ENCODE results near the gene ATP13A4.
A peak's percentile ranks its signal among the peaks of the same experiment; 100 is the strongest.
"Not testable (repeated sequence)": the region's sequence is repeated elsewhere in the genome, so short reads cannot be mapped to it uniquely, and the experiment has no call there.

ATP13A4 gene

GRCh38 chr3:193560870-193561269 is 6.2 kb upstream of the ATP13A4 start:
- no peak for DNase-seq (ENCODE audit: low read depth, low spot score)

- DNase-seq (ENCODE audit: low read depth, low spot score), result no peak
Measured at GRCh38 chr3:193560091-193560490, 5.4 kb upstream of the ATP13A4 start.

- DNase-seq (ENCODE audit: low read depth, low spot score), result no peak
Measured at GRCh38 chr3:193559100-193559499, 4.4 kb upstream of the ATP13A4 start.

DNA sequence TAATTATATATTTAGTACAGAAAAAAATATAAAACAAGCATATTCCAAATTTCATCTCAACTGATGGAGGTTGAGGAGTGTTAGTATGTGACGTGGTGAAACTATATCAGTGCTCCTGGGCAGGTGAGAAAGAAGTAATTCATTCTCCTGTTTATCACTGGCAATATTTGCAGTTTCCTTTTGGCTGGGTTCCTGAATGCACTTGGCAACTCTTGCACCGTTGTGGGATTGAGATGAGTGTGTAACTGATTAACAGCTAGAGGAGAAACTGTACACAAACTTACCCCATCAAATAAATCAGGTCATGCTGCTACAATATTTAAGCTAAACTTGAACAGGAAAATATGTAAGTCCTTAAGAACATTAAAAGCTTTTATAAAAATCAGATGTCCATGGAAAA is 2.1 kb upstream of the ATP13A4 start:
- DNase-seq (ENCODE audit: low read depth, low spot score), result no peak

DNA sequence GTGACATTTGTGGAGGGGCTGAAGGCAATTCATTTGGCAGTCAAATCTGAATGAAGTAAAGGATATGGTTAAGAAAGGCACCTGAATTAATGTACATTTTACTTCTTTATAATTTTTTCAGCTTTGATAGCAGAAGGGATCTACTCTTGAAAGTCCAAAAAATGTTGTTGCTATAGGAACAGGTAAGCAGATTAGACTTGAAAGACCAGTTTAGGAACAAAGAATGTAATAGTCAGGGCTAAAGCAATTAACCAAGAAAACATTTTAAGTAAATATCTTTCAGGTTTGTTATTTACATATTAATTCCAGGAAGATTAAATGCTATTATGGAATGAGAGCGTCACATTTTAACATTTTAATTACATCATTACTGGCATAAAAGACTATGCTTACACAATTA is 1.1 kb downstream of the ATP13A4 start:
- no peak for DNase-seq (ENCODE audit: low read depth, low spot score)

GRCh38 chr3:193552923-193553322 is 1.8 kb downstream of the ATP13A4 start:
- DNase-seq (ENCODE audit: low read depth, low spot score), result no peak

DNA sequence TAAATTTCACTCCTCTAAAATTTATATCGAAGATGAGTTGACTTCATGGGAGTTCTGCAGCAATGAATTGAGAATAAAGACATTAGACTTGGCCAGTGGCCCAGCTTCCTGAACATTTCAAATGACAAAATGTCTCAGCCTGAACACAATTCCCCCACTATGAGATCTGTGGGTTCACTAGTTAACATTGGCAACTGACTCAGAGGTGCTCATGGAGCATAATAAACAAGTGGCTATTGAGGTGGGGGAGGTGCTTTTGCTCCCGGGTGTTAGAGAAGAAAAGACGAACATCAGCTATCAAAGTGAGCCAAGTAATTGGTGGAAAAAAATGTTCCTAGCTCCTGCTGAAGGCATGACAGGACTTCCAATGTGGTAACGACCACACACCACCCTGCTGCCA is 6.3 kb downstream of the ATP13A4 start:
- DNase-seq (ENCODE audit: low read depth, low spot score), result no peak

DNA sequence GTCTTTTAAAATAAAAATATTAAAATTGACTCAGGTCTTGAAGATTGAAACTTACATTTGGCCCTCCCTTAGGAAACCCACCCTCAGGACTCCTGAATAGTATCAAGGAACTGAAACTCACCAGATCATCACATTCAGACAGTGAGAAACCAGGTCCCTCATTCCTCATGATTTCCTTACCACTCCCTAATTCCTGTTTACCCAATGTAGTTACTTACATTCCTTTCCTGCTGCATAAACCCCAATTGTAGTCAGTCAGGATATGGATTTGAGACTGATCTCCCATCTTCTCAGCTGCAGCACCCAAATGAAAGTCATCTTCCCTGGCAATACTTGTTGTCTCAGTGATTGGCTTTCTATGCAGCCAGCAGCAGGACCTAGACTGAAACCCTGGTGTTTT is 8.6 kb downstream of the ATP13A4 start:
- no peak for DNase-seq (ENCODE audit: low read depth, low spot score)

- DNase-seq (ENCODE audit: low read depth, low spot score), result no peak
Measured at GRCh38 chr3:193545304-193545703, 9.4 kb downstream of the ATP13A4 start.

- DNase-seq (ENCODE audit: low read depth, low spot score), result no peak
Measured at GRCh38 chr3:193544289-193544688, 10.4 kb downstream of the ATP13A4 start.

GRCh38 chr3:193530231-193531165 is 24.2 kb downstream of the ATP13A4 start:
- no peak for DNase-seq (ENCODE audit: low read depth, low spot score)

GRCh38 chr3:193526085-193526484 is 28.6 kb downstream of the ATP13A4 start:
- DNase-seq (ENCODE audit: low read depth, low spot score), result not testable (repeated sequence)

- DNase-seq (ENCODE audit: low read depth, low spot score), result peak; percentile 11
Measured at GRCh38 chr3:193522473-193522872, 32.2 kb downstream of the ATP13A4 start.

DNA sequence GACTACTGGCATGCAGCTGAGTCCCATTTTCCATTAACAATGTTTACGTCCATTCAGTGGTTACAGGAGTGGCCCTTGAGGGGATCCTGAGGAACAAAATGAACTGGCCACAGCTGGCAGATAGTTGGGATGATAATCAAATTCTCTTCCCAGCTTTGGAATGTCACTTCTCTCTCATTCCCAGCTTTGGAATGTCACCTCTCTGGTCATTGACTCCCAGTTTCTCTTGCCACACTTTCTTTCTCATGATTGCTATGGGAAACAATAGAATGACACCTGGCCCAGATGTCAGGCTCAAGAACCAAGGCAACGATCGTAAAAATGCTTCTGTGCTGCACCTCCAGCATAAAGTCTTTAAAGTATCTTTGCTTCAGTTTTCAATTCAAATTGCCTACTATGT is 34.0 kb downstream of the ATP13A4 start:
- DNase-seq (ENCODE audit: low read depth, low spot score), result peak; percentile 51

- DNase-seq (ENCODE audit: low read depth, low spot score), result no peak
Measured at GRCh38 chr3:193515966-193516365, 38.7 kb downstream of the ATP13A4 start.

- no peak for DNase-seq (ENCODE audit: low read depth, low spot score)
Measured at GRCh38 chr3:193510154-193510553, 44.5 kb downstream of the ATP13A4 start.

- DNase-seq (ENCODE audit: low read depth, low spot score), result no peak
Measured at GRCh38 chr3:193509103-193509965, 45.4 kb downstream of the ATP13A4 start.

- DNase-seq (ENCODE audit: low read depth, low spot score), result no peak
Measured at GRCh38 chr3:193508108-193508507, 46.6 kb downstream of the ATP13A4 start.

- no peak for DNase-seq (ENCODE audit: low read depth, low spot score)
Measured at GRCh38 chr3:193507566-193507965, 47.1 kb downstream of the ATP13A4 start.

- DNase-seq (ENCODE audit: low read depth, low spot score), result no peak
Measured at GRCh38 chr3:193506921-193507320, 47.8 kb downstream of the ATP13A4 start.

DNA sequence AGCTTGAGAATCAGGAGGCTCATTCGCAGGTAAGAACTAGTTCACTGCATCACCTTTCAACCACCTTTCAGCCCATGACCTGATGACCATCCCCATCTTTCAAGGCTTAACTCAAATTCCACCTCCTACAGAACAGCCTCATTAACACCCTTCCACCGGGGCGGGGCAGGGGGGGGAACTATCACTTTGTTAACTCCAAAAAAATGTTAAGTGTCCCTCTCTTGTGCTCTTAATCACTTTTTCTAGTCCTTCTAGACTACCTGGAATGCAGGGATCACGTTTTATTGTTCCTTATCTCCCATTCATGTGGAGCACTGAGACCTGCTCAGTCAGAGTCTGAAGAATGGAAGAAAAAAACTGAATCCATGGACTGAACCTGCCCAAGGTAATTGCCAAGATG is 51.8 kb downstream of the ATP13A4 start:
- peak; percentile 4 for DNase-seq (ENCODE audit: low read depth, low spot score)

DNA sequence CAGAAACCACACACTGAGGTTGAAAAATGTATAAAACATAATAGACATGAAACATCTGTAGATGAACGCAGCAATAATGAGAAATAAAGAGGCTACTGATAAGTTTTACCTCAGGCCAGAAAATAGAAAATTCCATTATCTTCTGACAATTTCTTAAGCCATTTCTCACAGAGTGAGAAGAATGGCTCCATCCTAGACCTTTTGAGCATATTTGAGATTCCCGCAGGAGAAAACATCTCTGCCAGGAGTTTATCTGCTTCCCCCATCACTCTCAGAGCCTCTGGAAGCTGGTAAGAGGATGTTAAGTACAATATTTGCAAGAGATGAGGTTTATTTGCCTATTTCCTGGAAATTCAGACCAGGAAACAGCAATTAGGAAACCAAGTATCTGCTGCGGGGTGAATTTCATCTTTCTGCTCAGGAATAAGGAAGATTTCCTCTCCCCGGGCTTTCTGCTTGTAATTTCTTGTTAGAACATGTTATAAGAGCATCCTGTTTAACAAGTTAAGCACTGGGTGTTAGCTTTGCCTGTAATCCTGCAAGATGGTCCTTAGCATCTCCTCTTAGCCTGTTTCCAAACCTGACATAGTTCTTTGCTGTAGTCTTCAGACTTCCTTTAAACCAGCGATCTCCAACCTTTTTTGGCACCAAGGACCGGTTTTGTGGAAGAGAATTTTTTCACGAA is 54.8 kb downstream of the ATP13A4 start:
- DNase-seq (ENCODE audit: low read depth, low spot score), result no peak

Measured in ELF-1 (cell line).